Neural cell (in vitro differentiated cells): ENCODE measurements around the gene HELT. TPM values are rescaled to one million over a fixed set of nuclear protein-coding genes. Genes with fewer than 3 reads are reported as not detected.

ENCODE experiments used
- H2AFZ ChIP-seq: fragments of 200-600, 300-800 bp; sonication (generic), shearing (Covaris generic); 2 replicates; pipeline ENCODE4 v1.6.0; 2014; ENCODE audit warnings: low read depth, mild to moderate bottlenecking, antibody characterized with exemption, low read length, moderate library complexity
- H3F3A ChIP-seq: fragments of 200-600 bp; shearing (Covaris generic); 2 replicates; pipeline ENCODE4 v1.6.1; 2016; ENCODE audit warnings: mild to moderate bottlenecking, moderate library complexity, mixed read lengths, antibody characterized with exemption, low read length; ENCODE audit not compliant: insufficient read depth, poor library complexity, severe bottlenecking
- H3K27ac ChIP-seq: fragments of 200-600, 300-800 bp; sonication (generic), shearing (Covaris generic); 2 replicates; pipeline ENCODE4 v1.5.1; 2014; ENCODE audit warnings: mild to moderate bottlenecking, low read length, moderate library complexity
- H3K27me3 ChIP-seq: fragments of 300-800, 200-600 bp; sonication (generic), shearing (Covaris generic); 2 replicates; pipeline ENCODE4 v1.6.0; 2014; ENCODE audit warnings: mild to moderate bottlenecking, low read depth, low read length, moderate library complexity; ENCODE audit not compliant: insufficient read depth
- H3K36me3 ChIP-seq: fragments of 300-800, 200-600 bp; sonication (generic), shearing (Covaris generic); 2 replicates; pipeline ENCODE4 v1.5.1; 2014; ENCODE audit warnings: mild to moderate bottlenecking, antibody characterized with exemption, low read length, moderate library complexity; ENCODE audit not compliant: insufficient read depth
- H3K4me2 ChIP-seq: fragments of 300-800, 200-600 bp; sonication (generic), shearing (Covaris generic); 2 replicates; pipeline ENCODE4 v1.6.0; 2014; ENCODE audit warnings: mild to moderate bottlenecking, low read length
- H3K4me3 ChIP-seq: fragments of 300-800, 200-600 bp; sonication (generic), shearing (Covaris generic); 2 replicates; pipeline ENCODE4 v1.5.1; 2014; ENCODE audit warnings: mild to moderate bottlenecking, low read length, moderate library complexity
- H3K79me2 ChIP-seq: fragments of 200-600 bp; shearing (Covaris generic); replicated peaks from 2 replicates; pipeline ENCODE4 v1.6.0; 2014; ENCODE audit warnings: mild to moderate bottlenecking, low read length, moderate library complexity; ENCODE audit not compliant: insufficient read depth
- H3K9ac ChIP-seq: fragments of 300-800, 200-600 bp; sonication (generic), shearing (Covaris generic); 2 replicates; pipeline ENCODE4 v1.6.1; 2016; ENCODE audit warnings: mild to moderate bottlenecking, low read length, mixed read lengths
- H3K9me2 ChIP-seq: fragments of 200-600 bp; shearing (Covaris generic); 2 replicates; pipeline ENCODE4 v1.6.1; 2016; ENCODE audit warnings: mild to moderate bottlenecking, low read length, mixed read lengths; ENCODE audit not compliant: insufficient read depth
- H3K9me3 ChIP-seq: fragments of 200-600, 300-800 bp; sonication (generic), shearing (Covaris generic); 2 replicates; pipeline ENCODE4 v1.6.1; 2016; ENCODE audit warnings: mild to moderate bottlenecking, mixed run types, low read length, moderate library complexity, mixed read lengths
- H4K20me1 ChIP-seq: fragments of 200-600 bp; shearing (Covaris generic); 2 replicates; pipeline ENCODE4 v1.6.1; 2016; ENCODE audit warnings: mild to moderate bottlenecking, mixed run types; ENCODE audit not compliant: insufficient read depth
- CTCF ChIP-seq: fragments of 450-650 bp; IDR thresholded peaks from 2 replicates; pipeline ENCODE4 v1.5.1; 2014; ENCODE audit warnings: antibody characterized with exemption, mild to moderate bottlenecking, moderate library complexity; ENCODE audit not compliant: poor library complexity, severe bottlenecking
- EP300 ChIP-seq: fragments of 450-650 bp; conservative IDR thresholded peaks from 2 replicates; pipeline ENCODE4 v1.6.1; 2014; ENCODE audit warnings: antibody characterized with exemption, mild to moderate bottlenecking, moderate library complexity; ENCODE audit not compliant: poor library complexity, severe bottlenecking
- EZH2 ChIP-seq: fragments of 200-600, 300-800 bp; shearing (Covaris generic), sonication (generic); IDR thresholded peaks from 2 replicates; pipeline ENCODE4 v1.6.1; 2014; ENCODE audit warnings: antibody characterized with exemption, low read length, borderline replicate concordance, mild to moderate bottlenecking; ENCODE audit not compliant: insufficient read depth, poor library complexity, severe bottlenecking
- MXI1 ChIP-seq: fragments of 450-650 bp; conservative IDR thresholded peaks from 2 replicates; pipeline ENCODE4 v1.6.1; 2014; ENCODE audit warnings: antibody characterized with exemption, mild to moderate bottlenecking; ENCODE audit not compliant: poor library complexity, severe bottlenecking
- POLR2AphosphoS5 ChIP-seq: IDR thresholded peaks from 2 replicates; pipeline ENCODE4 v1.6.1; 2012
- REST ChIP-seq: IDR thresholded peaks from 2 replicates; pipeline ENCODE4 v1.6.1; 2012; ENCODE audit warnings: borderline replicate concordance
- SMC3 ChIP-seq: fragments of 450-650 bp; conservative IDR thresholded peaks from 2 replicates; pipeline ENCODE4 v1.6.1; 2014; ENCODE audit warnings: antibody characterized with exemption, mild to moderate bottlenecking, moderate library complexity; ENCODE audit not compliant: poor library complexity
- TAF1 ChIP-seq: IDR thresholded peaks from 2 replicates; pipeline ENCODE4 v1.6.1; 2012; ENCODE audit warnings: low read depth
- polyA plus RNA-seq: library from polyadenylated mRNA; depleted of rRNA; stranded (reverse); fragments of >200 nt; gene quantifications from 2 replicates; pipeline ENCODE4 v1.2.3, GENCODE V29; 2014

Gene HELT
- polyA plus RNA-seq, 1 donor from 2014 or later, result not detected

GRCh38 chr4:185019456-185020292 is 1.4 kb downstream of the HELT start:
- Histone ChIP-seq H3K9me2 (no peaks in the 10 kb centered on the region), H3K4me2 (no peak overlapping the region), H4K20me1 (no peaks in the 10 kb centered on the region), H3K27ac (no peak overlapping the region), H3K4me3 (peak overlapping the region; percentile 60), H3K27me3 (peaks cover 100% of the 10 kb centered on the region), H3K36me3 (no peaks in the 10 kb centered on the region), H3K9me3 (no peaks in the 10 kb centered on the region), H3F3A (no peaks in the 10 kb centered on the region), H3K79me2 (no peaks in the 10 kb centered on the region), H2AFZ (no peak overlapping the region), H3K9ac (no peak overlapping the region)
- TF ChIP-seq CTCF (no peak), EZH2 (peak; percentile 43), REST (no peak), TAF1 (no peak), MXI1 (no peak)

- Histone ChIP-seq H3K27me3 (peaks cover 100% of the 10 kb centered on the region), H3K36me3 (no peaks in the 10 kb centered on the region), H3K79me2 (no peaks in the 10 kb centered on the region), H3K27ac (no peak overlapping the region), H3F3A (no peaks in the 10 kb centered on the region), H2AFZ (no peak overlapping the region), H4K20me1 (no peaks in the 10 kb centered on the region), H3K9me2 (no peaks in the 10 kb centered on the region), H3K4me2 (no peak overlapping the region), H3K9me3 (no peaks in the 10 kb centered on the region), H3K4me3 (peak overlapping the region; percentile 60), H3K9ac (no peak overlapping the region)
- TF ChIP-seq POLR2AphosphoS5, result no peak
- TF ChIP-seq TAF1, result no peak
- TF ChIP-seq EP300, result no peak
- no peak for TF ChIP-seq SMC3
These were observed 2.1 kb downstream of the HELT start for GRCh38 chr4:185020293-185020808.
